OCI-LY3 (cell line): ENCODE data around the gene ABCC5.

ENCODE experiments used
- H2AFZ ChIP-seq: fragments of 200-600, 300-600 bp; shearing (Covaris generic); 2 replicates; pipeline ENCODE4 v1.6.0; 2014; ENCODE audit warnings: antibody characterized with exemption, low read depth, low read length
- H3K27ac ChIP-seq: fragments of 200-600, 300-600 bp; sonication (generic); 2 replicates; pipeline ENCODE4 v1.5.1; 2014; ENCODE audit warnings: mild to moderate bottlenecking, low read length, moderate library complexity, mixed read lengths
- H3K27me3 ChIP-seq: fragments of 200-600, 300-600 bp; sonication (generic); 2 replicates; pipeline ENCODE4 v1.6.1; 2014; ENCODE audit warnings: low read depth, low read length, mixed read lengths
- H3K36me3 ChIP-seq: fragments of 200-600, 300-600 bp; sonication (generic); replicated peaks from 2 replicates; pipeline ENCODE3; 2014; ENCODE audit warnings: low read depth, low read length, mixed read lengths
- H3K4me1 ChIP-seq: fragments of 300-600, 200-600 bp; sonication (generic); 2 replicates; pipeline ENCODE4 v1.6.1; 2014; ENCODE audit warnings: low read length, mixed read lengths
- H3K4me2 ChIP-seq: fragments of 200-600, 300-600 bp; sonication (generic); 2 replicates; pipeline ENCODE4 v1.6.1; 2014; ENCODE audit warnings: low read length, mixed read lengths
- H3K4me3 ChIP-seq: fragments of 300-600, 200-600 bp; sonication (generic); 2 replicates; pipeline ENCODE4 v1.5.1; 2014; ENCODE audit warnings: antibody characterized with exemption, mild to moderate bottlenecking, low read length, moderate library complexity
- H3K79me2 ChIP-seq: fragments of 300-600, 200-600 bp; shearing (Covaris generic); 2 replicates; pipeline ENCODE4 v1.6.1; 2014; ENCODE audit warnings: mild to moderate bottlenecking, low read length, mixed read lengths
- H3K9ac ChIP-seq: fragments of 300-600, 200-600 bp; shearing (Covaris generic); 2 replicates; pipeline ENCODE4 v1.6.0; 2014; ENCODE audit warnings: mild to moderate bottlenecking, low read length, moderate library complexity
- H3K9me3 ChIP-seq: fragments of 200-600, 300-600 bp; shearing (Covaris generic); 2 replicates; pipeline ENCODE4 v1.6.1; 2014; ENCODE audit warnings: low read length, mixed read lengths; ENCODE audit not compliant: insufficient read depth
- H4K20me1 ChIP-seq: fragments of 200-600, 300-600 bp; sonication (generic); 2 replicates; pipeline ENCODE4 v1.6.1; 2016; ENCODE audit warnings: low read length, mixed read lengths; ENCODE audit not compliant: insufficient read depth
- EZH2phosphoT487 ChIP-seq: fragments of 200-600 bp; shearing (Covaris generic); IDR thresholded peaks from 2 replicates; pipeline ENCODE4 v1.6.1; 2018; ENCODE audit warnings: antibody characterized with exemption, mixed run types, low read depth
- TF ChIP-seq, protein P1 (sequence below): fragments of 200-600, 300-600 bp; sonication (generic); IDR thresholded peaks from 2 replicates; pipeline ENCODE4 v1.5.1; 2014; ENCODE audit warnings: antibody characterized with exemption, low read length, low read depth

The ABCC5 gene

GRCh38 chr3:183946037-183946436, 71.6 kb downstream of the ABCC5 start:
- Histone ChIP-seq H3K79me2 (no peaks in the 10 kb centered on the region), H3K27me3 (no peaks in the 10 kb centered on the region), H3K9me3 (no peaks in the 10 kb centered on the region), H3K27ac (no peak overlapping the region), H4K20me1 (no peaks in the 10 kb centered on the region), H3K9ac (no peak overlapping the region), H3K4me3 (no peak overlapping the region), H3K4me1 (peaks cover 20% of the 10 kb centered on the region), H3K4me2 (no peak overlapping the region), H3K36me3 (no peaks in the 10 kb centered on the region), H2AFZ (no peak overlapping the region)
- TF ChIP-seq, protein P1, sequence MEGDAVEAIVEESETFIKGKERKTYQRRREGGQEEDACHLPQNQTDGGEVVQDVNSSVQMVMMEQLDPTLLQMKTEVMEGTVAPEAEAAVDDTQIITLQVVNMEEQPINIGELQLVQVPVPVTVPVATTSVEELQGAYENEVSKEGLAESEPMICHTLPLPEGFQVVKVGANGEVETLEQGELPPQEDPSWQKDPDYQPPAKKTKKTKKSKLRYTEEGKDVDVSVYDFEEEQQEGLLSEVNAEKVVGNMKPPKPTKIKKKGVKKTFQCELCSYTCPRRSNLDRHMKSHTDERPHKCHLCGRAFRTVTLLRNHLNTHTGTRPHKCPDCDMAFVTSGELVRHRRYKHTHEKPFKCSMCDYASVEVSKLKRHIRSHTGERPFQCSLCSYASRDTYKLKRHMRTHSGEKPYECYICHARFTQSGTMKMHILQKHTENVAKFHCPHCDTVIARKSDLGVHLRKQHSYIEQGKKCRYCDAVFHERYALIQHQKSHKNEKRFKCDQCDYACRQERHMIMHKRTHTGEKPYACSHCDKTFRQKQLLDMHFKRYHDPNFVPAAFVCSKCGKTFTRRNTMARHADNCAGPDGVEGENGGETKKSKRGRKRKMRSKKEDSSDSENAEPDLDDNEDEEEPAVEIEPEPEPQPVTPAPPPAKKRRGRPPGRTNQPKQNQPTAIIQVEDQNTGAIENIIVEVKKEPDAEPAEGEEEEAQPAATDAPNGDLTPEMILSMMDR = no peak
- no peak for TF ChIP-seq EZH2phosphoT487

- H3K36me3 ChIP-seq = no peaks in the 10 kb centered on the region
- H3K4me2 ChIP-seq = peak overlapping the region; percentile 56
- H3K79me2 ChIP-seq = no peaks in the 10 kb centered on the region
- no peak for TF ChIP-seq EZH2phosphoT487
- TF ChIP-seq, protein P1 = no peak
- H4K20me1 ChIP-seq = no peaks in the 10 kb centered on the region
- H3K9ac ChIP-seq = no peak overlapping the region
- peaks cover 20% of the 10 kb centered on the region for H3K4me1 ChIP-seq
- peak overlapping the region; percentile 31; the same call in 1 of the 2 replicates for H3K27ac ChIP-seq
- no peaks in the 10 kb centered on the region for H3K9me3 ChIP-seq
- H3K4me3 ChIP-seq = no peak overlapping the region; the same call in 1 of the 2 replicates
- H3K27me3 ChIP-seq = no peaks in the 10 kb centered on the region
- peak overlapping the region; percentile 52 for H2AFZ ChIP-seq
These were observed 72.9 kb downstream of the ABCC5 start for GRCh38 chr3:183944775-183945174.

- no peak overlapping the region for H3K27ac ChIP-seq
- no peak overlapping the region for H3K4me2 ChIP-seq
- no peak overlapping the region for H3K9ac ChIP-seq
- H3K4me1 ChIP-seq = peaks cover 20% of the 10 kb centered on the region
- H2AFZ ChIP-seq = no peak overlapping the region
- H4K20me1 ChIP-seq = no peaks in the 10 kb centered on the region
- H3K27me3 ChIP-seq = no peaks in the 10 kb centered on the region
- H3K4me3 ChIP-seq = no peak overlapping the region
- no peaks in the 10 kb centered on the region for H3K9me3 ChIP-seq
- no peaks in the 10 kb centered on the region for H3K79me2 ChIP-seq
- H3K36me3 ChIP-seq = no peaks in the 10 kb centered on the region
- TF ChIP-seq, protein P1 = no peak
- TF ChIP-seq EZH2phosphoT487 = no peak
These were observed 73.9 kb downstream of the ABCC5 start for GRCh38 chr3:183943739-183944138.

DNA sequence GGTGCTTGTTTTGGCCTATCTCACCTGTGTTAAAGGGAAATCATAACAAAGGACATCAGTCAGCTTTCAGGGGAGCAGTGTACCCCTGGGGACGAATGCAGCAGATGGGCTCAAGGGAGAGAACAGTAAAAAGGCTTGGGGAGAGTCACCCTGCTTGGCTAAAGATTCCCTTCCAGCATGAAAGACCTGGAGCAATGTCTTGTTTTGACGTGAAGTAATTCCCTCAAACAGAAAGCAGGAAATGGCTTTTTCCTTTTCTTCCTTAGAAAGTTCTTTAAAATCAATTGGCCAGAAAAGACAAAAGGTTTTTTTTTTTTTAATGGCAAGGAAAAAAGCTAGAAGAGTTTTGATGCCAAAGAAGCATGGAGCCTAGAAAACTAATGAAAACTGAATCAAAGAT, 76.5 kb downstream of the ABCC5 start:
- Histone ChIP-seq H3K27ac (no peak overlapping the region), H3K36me3 (no peaks in the 10 kb centered on the region), H3K27me3 (no peaks in the 10 kb centered on the region), H3K79me2 (no peaks in the 10 kb centered on the region), H4K20me1 (no peaks in the 10 kb centered on the region), H3K9me3 (no peaks in the 10 kb centered on the region), H3K4me3 (no peak overlapping the region), H3K4me2 (no peak overlapping the region), H3K9ac (no peak overlapping the region), H3K4me1 (peaks cover 27% of the 10 kb centered on the region), H2AFZ (no peak overlapping the region)
- TF ChIP-seq, protein P1 = no peak
- no peak for TF ChIP-seq EZH2phosphoT487
